PC-3 (cell line): Measurements from ENCODE around the gene CBS.
"Not testable (repeated sequence)": the region's sequence is repeated elsewhere in the genome, so short reads cannot be mapped to it uniquely, and the experiment has no call there.

Source experiments
- EZH2phosphoT487 ChIP-seq: fragments of 300-600 bp; sonication (generic); IDR thresholded peaks from 2 replicates; pipeline ENCODE4 v1.6.1; 2018; ENCODE audit warnings: mild to moderate bottlenecking, antibody characterized with exemption, low read length, borderline replicate concordance
- TF ChIP-seq, protein P1 (sequence below): fragments of 300-600 bp; sonication (generic); conservative IDR thresholded peaks from 2 replicates; pipeline ENCODE4 v1.5.1; 2017; ENCODE audit warnings: antibody characterized with exemption, low read depth, mild to moderate bottlenecking, low read length

DNA sequence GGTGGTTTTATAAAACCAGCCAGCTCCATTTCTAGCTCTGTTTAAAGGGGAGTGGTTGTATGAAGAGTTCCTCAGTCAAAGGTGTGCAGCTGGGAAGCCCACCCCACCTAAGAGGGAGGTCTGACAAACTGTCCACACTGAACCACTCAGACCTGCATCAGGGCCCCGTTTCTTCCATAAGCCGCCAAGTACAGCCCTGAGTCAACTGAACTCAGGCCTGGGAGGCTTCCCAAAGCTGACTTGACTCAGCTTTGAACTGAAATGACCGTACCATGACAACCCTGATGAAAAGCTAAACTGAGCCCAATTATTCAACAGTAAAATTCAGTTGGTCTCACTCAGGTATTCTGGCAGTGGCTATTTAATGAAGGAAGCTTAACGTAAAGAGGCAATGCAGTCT, 26.6 kb upstream of the CBS start:
- not testable (repeated sequence) for TF ChIP-seq EZH2phosphoT487
- TF ChIP-seq, protein P1, sequence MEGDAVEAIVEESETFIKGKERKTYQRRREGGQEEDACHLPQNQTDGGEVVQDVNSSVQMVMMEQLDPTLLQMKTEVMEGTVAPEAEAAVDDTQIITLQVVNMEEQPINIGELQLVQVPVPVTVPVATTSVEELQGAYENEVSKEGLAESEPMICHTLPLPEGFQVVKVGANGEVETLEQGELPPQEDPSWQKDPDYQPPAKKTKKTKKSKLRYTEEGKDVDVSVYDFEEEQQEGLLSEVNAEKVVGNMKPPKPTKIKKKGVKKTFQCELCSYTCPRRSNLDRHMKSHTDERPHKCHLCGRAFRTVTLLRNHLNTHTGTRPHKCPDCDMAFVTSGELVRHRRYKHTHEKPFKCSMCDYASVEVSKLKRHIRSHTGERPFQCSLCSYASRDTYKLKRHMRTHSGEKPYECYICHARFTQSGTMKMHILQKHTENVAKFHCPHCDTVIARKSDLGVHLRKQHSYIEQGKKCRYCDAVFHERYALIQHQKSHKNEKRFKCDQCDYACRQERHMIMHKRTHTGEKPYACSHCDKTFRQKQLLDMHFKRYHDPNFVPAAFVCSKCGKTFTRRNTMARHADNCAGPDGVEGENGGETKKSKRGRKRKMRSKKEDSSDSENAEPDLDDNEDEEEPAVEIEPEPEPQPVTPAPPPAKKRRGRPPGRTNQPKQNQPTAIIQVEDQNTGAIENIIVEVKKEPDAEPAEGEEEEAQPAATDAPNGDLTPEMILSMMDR: not testable (repeated sequence)
